OCI-LY7 (cell line): Measurements from ENCODE around the gene EPAS1.

Experiments
- CTCF ChIP-seq: fragments of 200-600 bp; sonication (generic); conservative IDR thresholded peaks from 2 replicates; pipeline ENCODE4 v1.5.1; 2014; ENCODE audit warnings: mild to moderate bottlenecking, antibody characterized with exemption, low read length, moderate library complexity, mixed read lengths
- EZH2phosphoT487 ChIP-seq: fragments of 200-600 bp; sonication (generic); IDR thresholded peaks from 2 replicates; pipeline ENCODE4 v1.6.1; 2018; ENCODE audit warnings: low read depth, borderline replicate concordance, mild to moderate bottlenecking, mixed run types, antibody characterized with exemption, low read length, moderate library complexity, mixed read lengths

DNA sequence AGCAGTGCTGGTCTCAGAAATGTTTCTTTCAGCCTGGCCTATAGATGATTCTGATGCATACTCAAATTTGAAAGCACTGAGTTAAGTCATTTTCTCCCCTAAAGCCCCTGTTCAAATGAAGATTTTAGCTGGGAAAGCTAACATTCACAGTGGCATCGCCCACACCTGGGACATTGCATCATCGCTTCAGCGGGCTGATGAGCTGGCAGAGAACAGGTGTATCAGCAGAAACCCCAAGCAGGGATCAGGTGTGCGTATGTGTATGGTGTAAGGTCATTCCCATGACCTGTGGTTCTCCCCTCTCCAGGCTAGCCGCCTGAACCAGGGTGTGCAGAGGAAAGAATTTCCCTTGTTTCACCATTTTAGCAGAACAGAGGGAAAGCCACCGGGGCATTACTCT, 56.3 kb downstream of the EPAS1 start:
- TF ChIP-seq CTCF (no peak), EZH2phosphoT487 (no peak)
